ENCODE results near the gene PLPP1. TPM values are rescaled to one million over a fixed set of nuclear protein-coding genes. Genes with fewer than 3 reads are reported as not detected.

PLPP1 gene
- total and polyA plus RNA-seq, 2 experiments from 2014 or later = 39.1 to 97.1 TPM

- Histone ChIP-seq H3K4me2 (no peak overlapping the region), H3K27me3 (ENCODE audit: insufficient read depth) (no peaks in the 10 kb centered on the region), H3K36me3 (ENCODE audit: insufficient read depth) (no peaks in the 10 kb centered on the region), H3K79me2 (replicated peaks; ENCODE audit: insufficient read depth) (no peaks in the 10 kb centered on the region), H3K27ac (ENCODE audit: low read depth) (peak overlapping the region; percentile 99; the same call in 1 of the 2 replicates), H3F3A (replicated peaks; ENCODE audit: low read depth) (0 out of 2 replicates have a peak, but pooled peaks cover 7% of the 10 kb centered on the region), H2AFZ (no peak overlapping the region), H3K4me1 (ENCODE audit: insufficient read depth) (peaks cover 33% of the 10 kb centered on the region), H3K4me3 (no peak overlapping the region), H4K20me1 (replicated peaks; ENCODE audit: insufficient read depth) (no peaks in the 10 kb centered on the region), H3K9me2 (ENCODE audit: insufficient read depth) (no peaks in the 10 kb centered on the region)
- peak; percentile 30 for DNase-seq (ENCODE audit: low spot score)
- Mint-ChIP-seq H3K4me1 (peaks cover 29% of the 10 kb centered on the region), H3K4me3 (no peak overlapping the region), H3K27me3 (ENCODE audit: insufficient read depth, low read depth, poor library complexity) (peaks cover 7% of the 10 kb centered on the region), H3K36me3 (ENCODE audit: low read depth) (no peaks in the 10 kb centered on the region), H3K9me3 (no peaks in the 10 kb centered on the region; the same call in 2 of the 3 replicates), H3K27ac (no peak overlapping the region)
- ATAC-seq = no peak
- TF ChIP-seq POLR2AphosphoS5 (IDR thresholded peaks at IDR 0.05; ENCODE audit: low read depth) (no peak), ZNF114 (CRISPR knock-in tag; IDR thresholded peaks at IDR 0.05) (no peak), JUNB (IDR thresholded peaks at IDR 0.05; ENCODE audit: unreplicated experiment) (no peak), ZNF462 (CRISPR knock-in tag; IDR thresholded peaks at IDR 0.05) (no peak), STAT1 (IDR thresholded peaks at IDR 0.05; ENCODE audit: unreplicated experiment) (no peak), EZH2 (IDR thresholded peaks at IDR 0.05; ENCODE audit: low read depth, unreplicated experiment) (no peak), ETS1 (IDR thresholded peaks at IDR 0.05) (no peak), CREB1 (CRISPR knock-in tag; IDR thresholded peaks at IDR 0.05; ENCODE audit: low read depth) (no peak), ZNF331 (CRISPR knock-in tag; IDR thresholded peaks at IDR 0.05; ENCODE audit: low read depth) (no peak), EZH2phosphoT487 (IDR thresholded peaks at IDR 0.05; ENCODE audit: unreplicated experiment) (no peak), NANOG (IDR thresholded peaks at IDR 0.05; ENCODE audit: borderline replicate concordance) (no peak), CTCF (conservative IDR thresholded peaks at IDR 0.05; ENCODE audit: low read depth in 2 of 2) (no peak)
- TF ChIP-seq, protein P1, sequence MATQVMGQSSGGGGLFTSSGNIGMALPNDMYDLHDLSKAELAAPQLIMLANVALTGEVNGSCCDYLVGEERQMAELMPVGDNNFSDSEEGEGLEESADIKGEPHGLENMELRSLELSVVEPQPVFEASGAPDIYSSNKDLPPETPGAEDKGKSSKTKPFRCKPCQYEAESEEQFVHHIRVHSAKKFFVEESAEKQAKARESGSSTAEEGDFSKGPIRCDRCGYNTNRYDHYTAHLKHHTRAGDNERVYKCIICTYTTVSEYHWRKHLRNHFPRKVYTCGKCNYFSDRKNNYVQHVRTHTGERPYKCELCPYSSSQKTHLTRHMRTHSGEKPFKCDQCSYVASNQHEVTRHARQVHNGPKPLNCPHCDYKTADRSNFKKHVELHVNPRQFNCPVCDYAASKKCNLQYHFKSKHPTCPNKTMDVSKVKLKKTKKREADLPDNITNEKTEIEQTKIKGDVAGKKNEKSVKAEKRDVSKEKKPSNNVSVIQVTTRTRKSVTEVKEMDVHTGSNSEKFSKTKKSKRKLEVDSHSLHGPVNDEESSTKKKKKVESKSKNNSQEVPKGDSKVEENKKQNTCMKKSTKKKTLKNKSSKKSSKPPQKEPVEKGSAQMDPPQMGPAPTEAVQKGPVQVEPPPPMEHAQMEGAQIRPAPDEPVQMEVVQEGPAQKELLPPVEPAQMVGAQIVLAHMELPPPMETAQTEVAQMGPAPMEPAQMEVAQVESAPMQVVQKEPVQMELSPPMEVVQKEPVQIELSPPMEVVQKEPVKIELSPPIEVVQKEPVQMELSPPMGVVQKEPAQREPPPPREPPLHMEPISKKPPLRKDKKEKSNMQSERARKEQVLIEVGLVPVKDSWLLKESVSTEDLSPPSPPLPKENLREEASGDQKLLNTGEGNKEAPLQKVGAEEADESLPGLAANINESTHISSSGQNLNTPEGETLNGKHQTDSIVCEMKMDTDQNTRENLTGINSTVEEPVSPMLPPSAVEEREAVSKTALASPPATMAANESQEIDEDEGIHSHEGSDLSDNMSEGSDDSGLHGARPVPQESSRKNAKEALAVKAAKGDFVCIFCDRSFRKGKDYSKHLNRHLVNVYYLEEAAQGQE (IDR thresholded peaks at IDR 0.05; ENCODE audit: unreplicated experiment) = no peak
Observed at GRCh38 chr5:55569513-55569865, 34.7 kb upstream of the PLPP1 start.
